NAMALWA (cell line): Measurements from ENCODE around the gene DCAF7.

ENCODE experiments used
- DNase-seq: peaks from one replicate; pipeline ENCODE4 v3.0.0-alpha.2; 2015; ENCODE audit warnings: low spot score

DCAF7 gene

GRCh38 chr17:63549946-63550816, at the start of gene DCAF7:
Gene DCAF7 (plus strand): TSS chr17:63550477. CDS start chr17:63550678, 201 bp downstream.
- DNase-seq = peak; percentile 100

- DNase-seq = no peak
These were observed 49.5 kb upstream of the DCAF7 start for GRCh38 chr17:63500543-63501390.

- no peak for DNase-seq
These were observed 47.0 kb upstream of the DCAF7 start for GRCh38 chr17:63503341-63503705.

GRCh38 chr17:63504261-63504660, 46.0 kb upstream of the DCAF7 start:
- DNase-seq = no peak

GRCh38 chr17:63505341-63505740, 44.9 kb upstream of the DCAF7 start:
- DNase-seq = no peak

- DNase-seq = no peak
These were observed 43.6 kb upstream of the DCAF7 start for GRCh38 chr17:63506627-63507026.

- DNase-seq = no peak
These were observed 38.9 kb upstream of the DCAF7 start for GRCh38 chr17:63511331-63511730.

- no peak for DNase-seq
These were observed 37.9 kb upstream of the DCAF7 start for GRCh38 chr17:63512388-63512787.

- DNase-seq = no peak
These were observed 37.2 kb upstream of the DCAF7 start for GRCh38 chr17:63512896-63513644.

- no peak for DNase-seq
These were observed 35.8 kb upstream of the DCAF7 start for GRCh38 chr17:63514477-63514876.

- no peak for DNase-seq
These were observed 35.3 kb upstream of the DCAF7 start for GRCh38 chr17:63514974-63515373.

- no peak for DNase-seq
These were observed 34.9 kb upstream of the DCAF7 start for GRCh38 chr17:63515426-63515825.

- DNase-seq = no peak
These were observed 33.1 kb upstream of the DCAF7 start for GRCh38 chr17:63516910-63517824.

- no peak for DNase-seq
These were observed 32.3 kb upstream of the DCAF7 start for GRCh38 chr17:63517825-63518534.

- DNase-seq = no peak
These were observed 31.0 kb upstream of the DCAF7 start for GRCh38 chr17:63519116-63519881.

GRCh38 chr17:63519972-63520882, 30.1 kb upstream of the DCAF7 start:
- no peak for DNase-seq

- no peak for DNase-seq
These were observed 26.9 kb upstream of the DCAF7 start, which contains the start of gene KCNH6 for GRCh38 chr17:63523253-63523855. Gene KCNH6 (plus strand): TSS chr17:63523358. CDS start chr17:63523414, 56 bp downstream.

- DNase-seq = no peak
These were observed 26.2 kb upstream of the DCAF7 start for GRCh38 chr17:63524051-63524450.
